ENCODE data around the gene GYG1.
A peak's percentile ranks its signal among the peaks of the same experiment; 100 is the strongest.

Gene GYG1

DNA sequence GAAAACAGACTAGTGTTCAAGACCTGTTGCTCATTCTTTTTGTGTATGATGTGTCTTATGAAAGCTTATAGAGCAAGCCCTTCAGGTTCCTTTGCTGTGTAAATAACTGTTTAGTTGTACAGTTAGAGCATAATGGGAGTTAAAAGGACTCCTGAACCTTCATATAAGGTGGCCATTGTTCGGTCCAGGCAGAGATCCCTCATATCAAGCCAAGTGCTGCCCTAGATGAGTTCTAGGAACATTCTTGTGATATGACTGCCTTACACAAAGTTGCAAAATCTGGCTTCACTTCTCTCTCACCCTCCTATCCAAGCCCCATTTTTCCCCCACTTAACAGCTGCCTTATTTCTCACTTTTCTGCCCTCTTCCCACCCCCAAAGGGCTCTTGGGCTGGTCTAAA is 26.9 kb downstream of the GYG1 start:
- H3K27me3 ChIP-seq (replicated peaks) = no peaks in the 10 kb centered on the region
- no peak overlapping the region for H3K4me3 ChIP-seq (ENCODE audit: low read depth, low read length)
- H3K36me3 ChIP-seq (replicated peaks) = no peaks in the 10 kb centered on the region
- in situ Hi-C loops (cut with HindIII; ENCODE audit: low pct_ligation_motif_present, low sequenced_read_pairs) = no loop called here
- H3K27ac ChIP-seq = peak overlapping the region; percentile 49
- TF ChIP-seq, protein P1, sequence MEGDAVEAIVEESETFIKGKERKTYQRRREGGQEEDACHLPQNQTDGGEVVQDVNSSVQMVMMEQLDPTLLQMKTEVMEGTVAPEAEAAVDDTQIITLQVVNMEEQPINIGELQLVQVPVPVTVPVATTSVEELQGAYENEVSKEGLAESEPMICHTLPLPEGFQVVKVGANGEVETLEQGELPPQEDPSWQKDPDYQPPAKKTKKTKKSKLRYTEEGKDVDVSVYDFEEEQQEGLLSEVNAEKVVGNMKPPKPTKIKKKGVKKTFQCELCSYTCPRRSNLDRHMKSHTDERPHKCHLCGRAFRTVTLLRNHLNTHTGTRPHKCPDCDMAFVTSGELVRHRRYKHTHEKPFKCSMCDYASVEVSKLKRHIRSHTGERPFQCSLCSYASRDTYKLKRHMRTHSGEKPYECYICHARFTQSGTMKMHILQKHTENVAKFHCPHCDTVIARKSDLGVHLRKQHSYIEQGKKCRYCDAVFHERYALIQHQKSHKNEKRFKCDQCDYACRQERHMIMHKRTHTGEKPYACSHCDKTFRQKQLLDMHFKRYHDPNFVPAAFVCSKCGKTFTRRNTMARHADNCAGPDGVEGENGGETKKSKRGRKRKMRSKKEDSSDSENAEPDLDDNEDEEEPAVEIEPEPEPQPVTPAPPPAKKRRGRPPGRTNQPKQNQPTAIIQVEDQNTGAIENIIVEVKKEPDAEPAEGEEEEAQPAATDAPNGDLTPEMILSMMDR (IDR thresholded peaks at IDR 0.05; ENCODE audit: low read depth, low read length, missing control alignments) = no peak
- peak; percentile 42 for DNase-seq

DNA sequence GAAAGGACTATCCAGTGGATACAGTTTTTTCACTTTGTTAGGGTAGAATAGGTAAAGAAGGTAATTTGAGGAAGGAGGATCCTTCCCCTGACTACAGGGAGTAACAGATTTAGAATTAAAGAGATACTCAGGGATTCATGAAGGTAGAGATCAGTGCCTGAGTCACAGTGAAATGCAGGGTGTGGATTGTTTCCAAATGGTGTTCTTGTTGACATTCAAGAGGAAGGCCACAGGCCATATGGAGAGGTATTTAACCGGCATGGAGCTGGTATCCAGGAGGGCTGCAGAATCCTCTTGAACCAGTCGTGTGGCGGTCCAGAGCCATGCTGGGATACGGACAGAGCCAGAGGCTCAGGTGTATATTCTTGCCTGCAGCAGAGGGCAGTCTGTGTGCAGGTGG is 28.2 kb downstream of the GYG1 start:
- Histone ChIP-seq H3K36me3 (replicated peaks) (peaks cover 4% of the 10 kb centered on the region), H3K4me3 (ENCODE audit: low read depth, low read length) (no peak overlapping the region), H3K27me3 (replicated peaks) (no peaks in the 10 kb centered on the region), H3K27ac (no peak overlapping the region)
- no peak for DNase-seq
- in situ Hi-C loops (cut with HindIII; ENCODE audit: low pct_ligation_motif_present, low sequenced_read_pairs) = no loop called here
- TF ChIP-seq, protein P1 (IDR thresholded peaks at IDR 0.05; ENCODE audit: low read depth, low read length, missing control alignments) = no peak

DNA sequence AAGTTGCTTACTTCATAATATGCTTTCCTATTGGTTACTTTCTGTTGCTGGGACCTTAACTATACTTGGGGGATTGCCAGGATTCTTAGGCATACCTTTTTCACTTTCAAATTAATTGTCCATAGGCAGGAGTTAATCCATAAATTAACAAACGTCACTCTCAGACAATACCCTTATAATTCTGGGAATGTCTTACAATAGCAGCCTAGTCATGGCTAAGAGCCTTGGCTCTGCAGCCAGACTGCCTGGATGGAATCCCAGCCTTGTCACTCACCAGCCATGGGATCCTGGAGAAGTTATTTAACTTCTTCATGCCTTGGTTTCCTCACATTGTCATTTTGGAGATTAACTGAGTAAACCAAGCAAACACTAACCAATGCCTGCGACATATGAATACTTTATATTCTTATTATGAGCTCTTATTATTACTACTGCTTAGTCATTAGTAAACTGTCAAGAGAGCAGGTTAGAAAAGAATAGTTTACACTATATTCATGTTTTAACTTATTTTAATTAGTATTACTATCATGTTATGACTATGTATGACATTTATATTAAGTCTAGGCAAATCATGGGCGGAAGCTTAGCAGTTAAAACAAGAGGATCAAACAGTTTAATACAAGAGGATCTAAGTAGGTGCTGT is 29.0 kb downstream of the GYG1 start:
- no peak overlapping the region for H3K4me3 ChIP-seq (ENCODE audit: low read depth, low read length)
- TF ChIP-seq, protein P1 (IDR thresholded peaks at IDR 0.05; ENCODE audit: low read depth, low read length, missing control alignments) = no peak
- no peaks in the 10 kb centered on the region for H3K27me3 ChIP-seq (replicated peaks)
- no peak for DNase-seq
- in situ Hi-C loops (cut with HindIII; ENCODE audit: low pct_ligation_motif_present, low sequenced_read_pairs) = no loop called here
- no peak overlapping the region for H3K27ac ChIP-seq
- H3K36me3 ChIP-seq (replicated peaks) = peaks cover 8% of the 10 kb centered on the region

GRCh38 chr3:149020839-149021252 is 29.5 kb downstream of the GYG1 start:
- TF ChIP-seq, protein P1 (IDR thresholded peaks at IDR 0.05; ENCODE audit: low read depth, low read length, missing control alignments) = no peak
- Histone ChIP-seq H3K4me3 (ENCODE audit: low read depth, low read length) (no peak overlapping the region), H3K27ac (no peak overlapping the region), H3K27me3 (replicated peaks) (no peaks in the 10 kb centered on the region), H3K36me3 (replicated peaks) (peaks cover 8% of the 10 kb centered on the region)
- no peak for DNase-seq
- in situ Hi-C loops (cut with HindIII; ENCODE audit: low pct_ligation_motif_present, low sequenced_read_pairs) = no loop called here

DNA sequence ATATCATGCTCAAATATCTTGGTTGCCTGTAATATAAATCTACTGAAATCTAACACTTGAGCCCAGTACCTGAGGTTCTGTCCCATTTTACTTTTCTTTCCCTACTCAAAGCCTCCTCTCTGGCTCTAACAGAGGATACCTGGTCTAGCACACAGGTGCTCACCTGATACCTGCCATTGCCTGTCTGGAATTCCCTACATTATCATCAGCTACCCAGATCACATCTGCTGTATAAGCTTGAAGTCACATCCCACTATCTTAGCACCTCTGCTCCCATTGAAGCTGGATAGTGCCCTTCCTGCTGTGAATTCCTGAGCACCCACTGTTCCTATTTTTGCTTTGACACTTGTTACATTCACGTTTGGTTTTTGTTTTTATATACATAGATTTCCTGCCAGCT is 30.5 kb downstream of the GYG1 start:
- Histone ChIP-seq H3K36me3 (replicated peaks) (peaks cover 8% of the 10 kb centered on the region), H3K27ac (no peak overlapping the region), H3K27me3 (replicated peaks) (no peaks in the 10 kb centered on the region), H3K4me3 (ENCODE audit: low read depth, low read length) (no peak overlapping the region)
- TF ChIP-seq, protein P1 (IDR thresholded peaks at IDR 0.05; ENCODE audit: low read depth, low read length, missing control alignments) = no peak
- in situ Hi-C loops (cut with HindIII; ENCODE audit: low pct_ligation_motif_present, low sequenced_read_pairs) = no loop called here
- no peak for DNase-seq

DNA sequence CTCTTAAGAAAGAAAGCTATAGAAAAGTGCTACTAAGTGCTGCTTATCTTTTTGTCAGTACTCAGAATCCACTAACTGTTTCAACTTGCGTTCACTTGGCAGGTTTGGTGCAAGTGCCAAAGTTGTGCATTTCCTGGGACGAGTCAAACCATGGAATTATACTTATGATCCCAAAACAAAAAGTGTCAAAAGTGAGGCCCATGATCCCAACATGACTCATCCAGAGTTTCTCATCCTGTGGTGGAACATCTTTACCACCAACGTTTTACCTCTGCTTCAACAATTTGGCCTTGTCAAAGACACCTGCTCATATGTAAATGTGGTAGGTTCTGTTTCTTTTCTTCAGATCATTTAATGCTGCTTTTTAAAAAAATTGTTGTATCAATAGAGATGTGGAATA is 32.6 kb downstream of the GYG1 start:
- in situ Hi-C loops (cut with HindIII; ENCODE audit: low pct_ligation_motif_present, low sequenced_read_pairs) = no loop called here
- DNase-seq = no peak
- H3K27me3 ChIP-seq (replicated peaks) = no peaks in the 10 kb centered on the region
- no peak overlapping the region for H3K27ac ChIP-seq
- H3K4me3 ChIP-seq (ENCODE audit: low read depth, low read length) = no peak overlapping the region
- peaks cover 12% of the 10 kb centered on the region for H3K36me3 ChIP-seq (replicated peaks)
- TF ChIP-seq, protein P1 (IDR thresholded peaks at IDR 0.05; ENCODE audit: low read depth, low read length, missing control alignments) = no peak

Measured in brain microvascular endothelial cell (primary cell).